ENCODE results near the gene CCR9. TPM values are rescaled to one million over a fixed set of nuclear protein-coding genes. Genes with fewer than 3 reads are reported as not detected.

CCR9 gene
- total and polyA plus RNA-seq, 10 of the 15 experiments (the other 5 are each of a cell fraction or from before 2014, with no cell fraction given): 0.05 to 3.9 (median 2.4) TPM

- WGBS (ENCODE audit: insufficient coverage, insufficient replicate concordance, low lambda C conversion rate, missing lambda C conversion rate): 97% methylated on average over 6 of the region's 6 CpGs
- intact Hi-C loops (cut with micrococcal nuclease; ENCODE audit: unreplicated experiment): no loop called here
- CTCF ChIA-PET: interaction anchor here (0.9 to 11.2 kb wide), 6 partner anchors 8 to 420 kb away, joined by 3 to 189 read pairs (median 4); no protein-coding TSS in a partner anchor
- Histone ChIP-seq H3K4me1 (ENCODE audit: control insufficient read depth, insufficient read depth, low read length) (no peaks in the 10 kb centered on the region; the same call in 1 of the 2 replicates), H3K79me2 (ENCODE audit: control insufficient read depth, insufficient read depth, low read length) (no peaks in the 10 kb centered on the region), H3K9me3 (replicated peaks; ENCODE audit: control insufficient read depth, insufficient read depth, low read length) (no peaks in the 10 kb centered on the region; the same call in 2 of the 3 replicates), H3K27me3 (replicated peaks in 1 of 2; ENCODE audit: control insufficient read depth in 2 of 2, insufficient read depth in 2 of 2, low read length in 1 of 2) (no peaks in the 10 kb centered on the region), H3K27ac (ENCODE audit: control insufficient read depth, insufficient read depth) (no peak overlapping the region), H2AFZ (ENCODE audit: control insufficient read depth, low read depth, low read length) (no peak overlapping the region), H3K4me2 (ENCODE audit: control insufficient read depth, insufficient read depth) (no peak overlapping the region), H3K9ac (ENCODE audit: control insufficient read depth, insufficient read depth, low read length) (no peak overlapping the region), H3K4me3 (no peak overlapping the region), H4K20me1 (ENCODE audit: control insufficient read depth, insufficient read depth) (peaks cover 3% of the 10 kb centered on the region; the same call in 1 of the 2 replicates), H3K36me3 (ENCODE audit: control insufficient read depth in 2 of 2, insufficient read depth in 2 of 2, low read length in 1 of 2) (peaks cover 9 to 11% of the 10 kb centered on the region in 2 experiments)
- SMC1A ChIA-PET (ENCODE audit: uncharacterized antibody, unreplicated experiment): interaction anchor here (1.2 to 21.6 kb wide), 6 partner anchors 11 to 439 kb away, joined by 3 to 523 read pairs (median 28); partner anchors contain the start of gene CCR5
- TF ChIP-seq POLR2AphosphoS2 (IDR thresholded peaks at IDR 0.05; ENCODE audit: low read depth, low read length): no peak
- ATAC-seq (no peak), FAIRE-seq (no peak), DNase-seq (ENCODE audit: low read depth, low spot score) (no peak)
- BruUV-seq (replicated peaks): no TSS peak
- in situ Hi-C loops (cut with MboI): loop anchor here (5.0 kb wide), 1 partner anchor 419 kb away; no protein-coding TSS in a partner anchor
- POLR2A ChIA-PET: no interaction called here
- RAD21 ChIA-PET (ENCODE audit: unreplicated experiment): interaction anchor here (0.8 to 5.1 kb wide), 7 partner anchors 12 to 275 kb away, joined by 3 to 36 read pairs (median 6); no protein-coding TSS in a partner anchor
Measured at GRCh38 chr3:45931496-45931895, 45.2 kb downstream of the CCR9 start.

- Histone ChIP-seq H3K4me1 (ENCODE audit: control insufficient read depth, insufficient read depth, low read length) (no peaks in the 10 kb centered on the region; the same call in 1 of the 2 replicates), H3K27ac (ENCODE audit: control insufficient read depth, insufficient read depth) (no peak overlapping the region), H3K9me3 (replicated peaks; ENCODE audit: control insufficient read depth, insufficient read depth, low read length) (no peaks in the 10 kb centered on the region; the same call in 2 of the 3 replicates), H3K4me2 (ENCODE audit: control insufficient read depth, insufficient read depth) (no peak overlapping the region), H3K27me3 (replicated peaks in 1 of 2; ENCODE audit: control insufficient read depth in 2 of 2, insufficient read depth in 2 of 2, low read length in 1 of 2) (no peaks in the 10 kb centered on the region), H3K36me3 (ENCODE audit: control insufficient read depth in 2 of 2, insufficient read depth in 2 of 2, low read length in 1 of 2) (peaks cover 9 to 11% of the 10 kb centered on the region in 2 experiments), H3K9ac (ENCODE audit: control insufficient read depth, insufficient read depth, low read length) (no peak overlapping the region), H3K4me3 (no peak overlapping the region), H3K79me2 (ENCODE audit: control insufficient read depth, insufficient read depth, low read length) (no peaks in the 10 kb centered on the region), H4K20me1 (ENCODE audit: control insufficient read depth, insufficient read depth) (peaks cover 3% of the 10 kb centered on the region; the same call in 1 of the 2 replicates), H2AFZ (ENCODE audit: control insufficient read depth, low read depth, low read length) (no peak overlapping the region)
- ATAC-seq (no peak), FAIRE-seq (no peak), DNase-seq (ENCODE audit: low read depth, low spot score) (no peak)
- RAD21 ChIA-PET (ENCODE audit: unreplicated experiment): interaction anchor here (0.8 to 5.1 kb wide), 4 partner anchors 12 to 275 kb away, joined by 3 to 33 read pairs (median 13); no protein-coding TSS in a partner anchor
- CTCF ChIA-PET: interaction anchor here (0.9 to 11.2 kb wide), 6 partner anchors 12 to 421 kb away, joined by 3 to 189 read pairs (median 4); no protein-coding TSS in a partner anchor
- BruUV-seq (replicated peaks): no TSS peak
- SMC1A ChIA-PET (ENCODE audit: uncharacterized antibody, unreplicated experiment): interaction anchor here (2.1 to 21.6 kb wide), 4 partner anchors 12 to 438 kb away, joined by 6 to 523 read pairs (median 54); partner anchors contain the start of gene CCR5
- 96% methylated on average over 4 of the region's 4 CpGs for WGBS (ENCODE audit: insufficient coverage, insufficient replicate concordance, low lambda C conversion rate, missing lambda C conversion rate)
- TF ChIP-seq MAX (IDR thresholded peaks at IDR 0.05; ENCODE audit: low read depth, low read length) (no peak), RBBP5 (conservative IDR thresholded peaks at IDR 0.05) (no peak)
- POLR2A ChIA-PET: no interaction called here
- in situ Hi-C loops (cut with MboI): loop anchor here (5.0 kb wide), 1 partner anchor 420 kb away; no protein-coding TSS in a partner anchor
- intact Hi-C loops (cut with micrococcal nuclease; ENCODE audit: unreplicated experiment): no loop called here
Measured at GRCh38 chr3:45932112-45932511, 45.8 kb downstream of the CCR9 start.
